ENCODE data around the gene TNRC6C. TPM values are rescaled to one million over a fixed set of nuclear protein-coding genes. Genes with fewer than 3 reads are reported as not detected.
A peak's percentile ranks its signal among the peaks of the same experiment; 100 is the strongest.

The TNRC6C gene
- total and polyA plus RNA-seq, 2 experiments from 2014 or later: 10.1 to 16.6 TPM

GRCh38 chr17:77996256-77996655 lies 37.8 kb downstream of the TNRC6C start:
- H3K4me1 ChIP-seq (ENCODE audit: insufficient read depth): peaks cover 32% of the 10 kb centered on the region
- Mint-ChIP-seq H3K4me1 (peaks cover 54% of the 10 kb centered on the region), H3K27ac (peak overlapping the region; percentile 34; the same call in 1 of the 2 replicates), H3K9me3 (no peaks in the 10 kb centered on the region; the same call in 2 of the 3 replicates), H3K27me3 (ENCODE audit: insufficient read depth, low read depth, poor library complexity) (peaks cover 1% of the 10 kb centered on the region), H3K36me3 (ENCODE audit: low read depth) (no peaks in the 10 kb centered on the region), H3K4me3 (no peak overlapping the region)
- H3F3A ChIP-seq (replicated peaks; ENCODE audit: low read depth): no peaks in the 10 kb centered on the region
- H3K9me2 ChIP-seq (ENCODE audit: insufficient read depth): no peaks in the 10 kb centered on the region
- ATAC-seq (no peak), DNase-seq (ENCODE audit: low spot score) (no peak)
- TF ChIP-seq EZH2 (IDR thresholded peaks at IDR 0.05; ENCODE audit: low read depth, unreplicated experiment) (no peak), CTCF (conservative IDR thresholded peaks at IDR 0.05; ENCODE audit: low read depth in 2 of 2) (no peak), REST (IDR thresholded peaks at IDR 0.05; ENCODE audit: unreplicated experiment) (no peak), POLR2AphosphoS5 (IDR thresholded peaks at IDR 0.05; ENCODE audit: low read depth) (no peak), ZNF331 (CRISPR knock-in tag; IDR thresholded peaks at IDR 0.05; ENCODE audit: low read depth) (no peak), STAT1 (IDR thresholded peaks at IDR 0.05; ENCODE audit: unreplicated experiment) (no peak), EZH2phosphoT487 (IDR thresholded peaks at IDR 0.05; ENCODE audit: unreplicated experiment) (no peak), ZNF462 (CRISPR knock-in tag; IDR thresholded peaks at IDR 0.05) (no peak), ZNF114 (CRISPR knock-in tag; IDR thresholded peaks at IDR 0.05) (no peak), NANOG (IDR thresholded peaks at IDR 0.05; ENCODE audit: borderline replicate concordance) (no peak), ETS1 (IDR thresholded peaks at IDR 0.05) (no peak), JUNB (IDR thresholded peaks at IDR 0.05; ENCODE audit: unreplicated experiment) (no peak), CREB1 (CRISPR knock-in tag; IDR thresholded peaks at IDR 0.05; ENCODE audit: low read depth) (no peak)
- H3K4me3 ChIP-seq: no peak overlapping the region
- H3K27ac ChIP-seq (ENCODE audit: low read depth): no peak overlapping the region
- H3K36me3 ChIP-seq (ENCODE audit: insufficient read depth): no peaks in the 10 kb centered on the region
- no peaks in the 10 kb centered on the region for H3K27me3 ChIP-seq (ENCODE audit: insufficient read depth)
- H3K4me2 ChIP-seq: no peak overlapping the region
- no peak overlapping the region for H2AFZ ChIP-seq
- H4K20me1 ChIP-seq (replicated peaks; ENCODE audit: insufficient read depth): peaks cover 37% of the 10 kb centered on the region
- peaks cover 91% of the 10 kb centered on the region for H3K79me2 ChIP-seq (replicated peaks; ENCODE audit: insufficient read depth)

All from GM23338 (cell line).